Sigmoid colon (tissue), 7 donors: ENCODE measurements around the gene DSCAML1. TPM values are rescaled to one million over a fixed set of nuclear protein-coding genes. Genes with fewer than 3 reads are reported as not detected.

ENCODE experiments used
- DNase-seq: peaks from one replicate; pipeline ENCODE4 v3.0.0-alpha.2; 2019
- H3K27ac ChIP-seq, 4 donors: fragments of 200-600 bp; sonication (generic); one replicate each; pipeline ENCODE4 v1.5.1; 2016 to 2019; ENCODE audit warnings: mild to moderate bottlenecking in 1 of 4
- H3K27me3 ChIP-seq, 3 donors: fragments of 200-600 bp; sonication (generic); one replicate each; pipeline ENCODE4 v1.5.1; 2019; ENCODE audit warnings: mild to moderate bottlenecking in 1 of 3
- H3K36me3 ChIP-seq, 4 donors: fragments of 200-600 bp; sonication (generic); one replicate each; pipeline ENCODE4 v1.5.1; 2016 to 2019
- H3K4me1 ChIP-seq, 4 donors: fragments of 200-600 bp; sonication (generic); one replicate each; pipeline ENCODE4 v1.5.1; 2017 to 2019
- H3K4me3 ChIP-seq, 4 donors: fragments of 200-600 bp; sonication (generic); one replicate each; pipeline ENCODE4 v1.5.1; 2017 to 2019; ENCODE audit warnings: mild to moderate bottlenecking in 2 of 4, moderate library complexity in 1 of 4
- H3K9me3 ChIP-seq, 4 donors: fragments of 200-600 bp in 3 of 4; sonication (generic) in 3 of 4; one replicate each; pipeline versions ENCODE4 v1.5.1 to v1.6.1; 2013 to 2019
- CTCF ChIP-seq, 4 experiments: fragments of 450-650 bp in 3 of 4; fragments of 200-600 bp in 1 of 4; IDR thresholded peaks; one replicate each; pipeline ENCODE4 v1.5.1; 2016 to 2019; ENCODE audit warnings: antibody characterized with exemption in 4 of 4, mild to moderate bottlenecking in 3 of 4, moderate library complexity in 2 of 4
- EP300 ChIP-seq, 4 donors: sonication (generic); formaldehyde crosslinking; IDR thresholded peaks; one replicate each; pipeline ENCODE4 v1.6.1; 2017; ENCODE audit warnings: antibody characterized with exemption in 4 of 4
- POLR2A ChIP-seq, 2 donors: fragments of 450-650 bp; IDR thresholded peaks; one replicate each; pipeline ENCODE4 v1.6.1; 2016; ENCODE audit warnings: antibody characterized with exemption in 2 of 2, mild to moderate bottlenecking in 2 of 2, moderate library complexity in 2 of 2
- POLR2AphosphoS5 ChIP-seq, 4 donors: sonication (generic); formaldehyde crosslinking; IDR thresholded peaks; one replicate each; pipeline ENCODE4 v1.6.1; 2017; ENCODE audit warnings: antibody characterized with exemption in 4 of 4
- WGBS, 2 donors: extraction: QIAGEN DNeasy Blood & Tissue Kit; methylation state at CpG; one replicate each; pipeline ENCODE4 v1.1.7; 2013; 5-methylcytosine and 5-hydroxymethylcytosine counted together
- intact Hi-C: fragments of 100-400 bp; cut with DNase I; formaldehyde crosslinking; loops from one replicate; pipeline ENCODE4 v1.15.1; 2023
- polyA plus RNA-seq, 3 donors: library from polyadenylated mRNA; stranded (reverse); fragments of 200-250 nt; gene quantifications; one replicate each; pipeline ENCODE4 v1.2.3, GENCODE V29; 2013
- total RNA-seq, 4 donors: library from RNA; depleted of rRNA; stranded (reverse); fragments of >200 nt; gene quantifications; one replicate each; pipeline ENCODE4 v1.1.0, GENCODE V29; 2016
- donor health status: healthy with polysubstance abuse.
- donor health status: Bipolar disorder and iron deficiency.
- donor health status: healthy.

The DSCAML1 gene
- total and polyA plus RNA-seq, 7 donors = under 0.01 to 7.5 (median 1.2) TPM

GRCh38 chr11:117795638-117796455 lies 1.2 kb downstream of the DSCAML1 start:
- 9 to 11% methylated on average over 53 of the region's 53 CpGs for WGBS, 2 donors
- H3K9me3 ChIP-seq = no peaks in the 10 kb centered on the region
- TF ChIP-seq EP300 (IDR thresholded peaks at IDR 0.05) (no peak), POLR2A (IDR thresholded peaks at IDR 0.05) (no peak), POLR2AphosphoS5 (IDR thresholded peaks at IDR 0.05) (no peak), CTCF (IDR thresholded peaks at IDR 0.05) (no peak)
- H3K27me3 ChIP-seq = peaks cover 24 to 60% (median 33%) of the 10 kb centered on the region in 3 donors
- H3K27ac ChIP-seq = no peak overlapping the region
- H3K4me1 ChIP-seq = peaks cover 0 to 22% (median 21%) of the 10 kb centered on the region in 4 donors
- intact Hi-C loops = no loop called here
- H3K4me3 ChIP-seq = peak overlapping the region in 3 of 4 donors; percentile 35 to 45 (median 41)
- H3K36me3 ChIP-seq = no peaks in the 10 kb centered on the region
- DNase-seq = no peak

DNA sequence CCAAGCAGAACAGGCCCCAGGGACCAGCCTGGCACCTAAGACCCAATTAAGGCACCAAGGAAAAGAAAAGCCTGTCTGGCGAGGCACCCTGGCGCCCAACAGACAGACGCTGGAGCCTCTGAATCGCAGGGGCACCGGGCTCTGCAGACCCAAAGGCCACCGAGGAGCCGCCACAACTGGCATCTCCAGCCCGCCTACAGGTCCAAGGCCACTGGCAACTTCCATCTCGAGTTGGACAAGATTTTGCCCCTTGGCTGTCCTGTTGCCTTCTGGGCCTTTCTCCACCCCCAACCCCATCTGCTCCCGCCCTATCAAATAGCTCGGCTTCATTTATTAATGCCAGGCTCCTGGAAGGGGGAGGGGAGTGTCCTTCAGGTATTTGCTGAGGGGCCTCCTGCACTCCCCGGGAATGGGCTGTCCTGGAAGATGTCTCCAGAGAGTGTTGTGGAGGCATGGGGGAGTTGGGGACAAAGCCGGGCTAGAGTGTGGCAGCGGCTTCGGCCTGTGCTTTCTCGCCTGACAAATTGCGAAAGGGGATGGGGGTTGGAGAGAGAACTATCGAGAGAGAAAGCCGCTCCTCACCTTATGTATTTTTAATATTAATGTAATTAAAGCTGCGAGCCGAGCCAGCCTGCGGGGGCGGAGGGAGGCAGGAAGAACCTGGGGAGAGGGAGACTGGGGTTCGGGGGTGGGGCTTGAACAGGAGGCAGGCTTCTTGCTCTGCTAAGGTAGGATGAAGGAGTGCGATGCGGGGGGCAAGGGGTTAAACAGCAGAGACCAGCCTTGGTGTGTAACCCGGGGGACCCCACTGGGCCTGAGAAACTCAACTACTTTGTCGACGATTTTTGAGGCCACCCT lies 2.0 kb downstream of the DSCAML1 start:
- Histone ChIP-seq H3K4me1 (peaks cover 0 to 22% (median 21%) of the 10 kb centered on the region in 4 donors), H3K27ac (no peak overlapping the region), H3K36me3 (no peaks in the 10 kb centered on the region), H3K4me3 (no peak overlapping the region), H3K9me3 (no peaks in the 10 kb centered on the region), H3K27me3 (peaks cover 24 to 60% (median 33%) of the 10 kb centered on the region in 3 donors)
- WGBS, 2 donors = 61 to 81% methylated on average over 29 of the region's 29 CpGs
- intact Hi-C loops = no loop called here
- TF ChIP-seq POLR2A (IDR thresholded peaks at IDR 0.05) = no peak
- TF ChIP-seq EP300 (IDR thresholded peaks at IDR 0.05) = no peak
- no peak for TF ChIP-seq CTCF (IDR thresholded peaks at IDR 0.05)
- DNase-seq = no peak

DNA sequence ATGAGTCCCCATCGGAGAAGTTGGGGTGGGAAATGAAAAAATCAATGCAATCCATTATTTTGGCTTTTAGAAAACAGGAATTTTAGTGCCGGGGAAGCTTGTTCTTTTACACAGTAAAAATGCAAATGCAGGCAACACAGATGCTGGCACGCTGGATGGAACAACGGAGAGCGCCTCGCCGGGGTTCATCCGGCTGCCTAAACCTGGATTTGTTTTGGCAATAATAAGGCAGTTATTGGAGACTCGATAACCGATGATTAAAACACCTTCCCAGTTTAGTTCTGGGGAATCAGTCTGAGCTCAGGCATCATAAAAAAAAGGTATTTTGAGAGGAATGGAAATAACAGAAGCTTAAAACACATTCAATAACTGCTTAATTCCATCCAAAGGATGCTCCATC lies 2.9 kb downstream of the DSCAML1 start:
- Histone ChIP-seq H3K27me3 (peaks cover 24 to 60% (median 33%) of the 10 kb centered on the region in 3 donors), H3K27ac (no peak overlapping the region), H3K36me3 (no peaks in the 10 kb centered on the region), H3K4me3 (no peak overlapping the region), H3K4me1 (peaks cover 0 to 22% (median 21%) of the 10 kb centered on the region in 4 donors), H3K9me3 (no peaks in the 10 kb centered on the region)
- WGBS, 2 donors = 87 to 89% methylated on average over 10 of the region's 10 CpGs
- TF ChIP-seq EP300 (IDR thresholded peaks at IDR 0.05) (no peak), POLR2AphosphoS5 (IDR thresholded peaks at IDR 0.05) (no peak), POLR2A (IDR thresholded peaks at IDR 0.05) (no peak), CTCF (IDR thresholded peaks at IDR 0.05) (no peak)
- DNase-seq = no peak
- intact Hi-C loops = no loop called here

DNA sequence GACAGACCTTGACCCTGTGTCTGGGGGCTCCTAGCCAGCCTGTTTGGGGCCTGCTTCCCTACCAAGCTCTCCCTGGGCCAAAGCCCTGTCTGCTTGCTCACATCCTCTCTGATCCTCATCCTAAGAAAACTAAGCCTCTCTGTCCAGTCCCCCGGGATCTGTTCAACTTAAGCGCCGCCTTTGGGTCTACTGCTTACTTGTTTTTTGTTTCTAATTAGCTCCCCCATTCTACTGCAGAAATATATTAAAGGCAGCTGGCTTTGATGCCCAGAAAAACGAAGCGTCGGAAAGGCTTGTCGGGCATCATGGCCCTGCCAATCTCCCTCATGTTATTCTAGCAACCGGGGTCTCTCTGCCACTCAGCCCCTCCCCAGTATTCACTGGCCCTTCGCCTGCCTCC lies 3.4 kb downstream of the DSCAML1 start:
- Histone ChIP-seq H3K4me1 (peaks cover 0 to 22% (median 21%) of the 10 kb centered on the region in 4 donors), H3K9me3 (no peaks in the 10 kb centered on the region), H3K36me3 (no peaks in the 10 kb centered on the region), H3K27ac (no peak overlapping the region), H3K4me3 (no peak overlapping the region), H3K27me3 (peaks cover 24 to 60% (median 33%) of the 10 kb centered on the region in 3 donors)
- TF ChIP-seq POLR2AphosphoS5 (IDR thresholded peaks at IDR 0.05) (no peak), POLR2A (IDR thresholded peaks at IDR 0.05) (no peak), EP300 (IDR thresholded peaks at IDR 0.05) (no peak), CTCF (IDR thresholded peaks at IDR 0.05) (no peak)
- WGBS, 2 donors = 93 to 94% methylated on average over 9 of the region's 9 CpGs
- intact Hi-C loops = no loop called here
- DNase-seq = no peak
